Measurements from ENCODE around the gene ESRRB.

DNA sequence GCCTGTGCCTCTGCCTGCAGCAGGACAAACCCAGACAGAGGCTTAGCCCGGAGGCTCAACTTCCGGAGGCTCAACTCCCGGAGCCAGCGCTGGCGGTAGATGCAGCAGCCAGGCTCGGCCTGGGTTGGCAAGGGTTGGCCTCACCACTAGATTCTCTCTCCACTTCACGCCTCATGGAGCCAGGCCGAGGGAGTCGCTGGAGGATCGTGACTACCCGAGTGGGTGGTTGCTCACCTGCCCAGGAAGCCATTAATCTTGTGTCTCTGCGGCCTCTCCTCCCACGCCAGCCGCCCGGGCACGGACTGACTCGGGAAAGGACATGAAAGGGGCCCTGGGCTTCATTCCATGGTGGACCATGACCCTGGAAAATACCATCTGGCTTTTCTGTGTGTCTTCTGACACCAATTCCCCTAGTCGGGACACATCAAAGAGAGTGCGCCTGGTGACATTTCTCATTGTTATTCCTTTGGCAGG, 20.8 kb downstream of the ESRRB start:
- TF ChIP-seq, protein P1, sequence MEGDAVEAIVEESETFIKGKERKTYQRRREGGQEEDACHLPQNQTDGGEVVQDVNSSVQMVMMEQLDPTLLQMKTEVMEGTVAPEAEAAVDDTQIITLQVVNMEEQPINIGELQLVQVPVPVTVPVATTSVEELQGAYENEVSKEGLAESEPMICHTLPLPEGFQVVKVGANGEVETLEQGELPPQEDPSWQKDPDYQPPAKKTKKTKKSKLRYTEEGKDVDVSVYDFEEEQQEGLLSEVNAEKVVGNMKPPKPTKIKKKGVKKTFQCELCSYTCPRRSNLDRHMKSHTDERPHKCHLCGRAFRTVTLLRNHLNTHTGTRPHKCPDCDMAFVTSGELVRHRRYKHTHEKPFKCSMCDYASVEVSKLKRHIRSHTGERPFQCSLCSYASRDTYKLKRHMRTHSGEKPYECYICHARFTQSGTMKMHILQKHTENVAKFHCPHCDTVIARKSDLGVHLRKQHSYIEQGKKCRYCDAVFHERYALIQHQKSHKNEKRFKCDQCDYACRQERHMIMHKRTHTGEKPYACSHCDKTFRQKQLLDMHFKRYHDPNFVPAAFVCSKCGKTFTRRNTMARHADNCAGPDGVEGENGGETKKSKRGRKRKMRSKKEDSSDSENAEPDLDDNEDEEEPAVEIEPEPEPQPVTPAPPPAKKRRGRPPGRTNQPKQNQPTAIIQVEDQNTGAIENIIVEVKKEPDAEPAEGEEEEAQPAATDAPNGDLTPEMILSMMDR (IDR thresholded peaks at IDR 0.05), result no peak
- no peak for TF ChIP-seq TEAD4 (CRISPR knock-in tag; IDR thresholded peaks at IDR 0.05)
- TF ChIP-seq TCF7 (CRISPR knock-in tag; IDR thresholded peaks at IDR 0.05; ENCODE audit: low read depth), result no peak
- no peak for TF ChIP-seq CREB1 (CRISPR knock-in tag; IDR thresholded peaks at IDR 0.05)
- TF ChIP-seq SP1 (CRISPR knock-in tag; conservative IDR thresholded peaks at IDR 0.05), result no peak
- no peak for TF ChIP-seq CBFB (CRISPR knock-in tag; IDR thresholded peaks at IDR 0.05; ENCODE audit: low read depth)
- TF ChIP-seq ZNF423 (CRISPR knock-in tag; IDR thresholded peaks at IDR 0.05), result no peak
- no peak for TF ChIP-seq TEAD1 (CRISPR knock-in tag; IDR thresholded peaks at IDR 0.05)
- TF ChIP-seq NR2C2 (CRISPR knock-in tag; IDR thresholded peaks at IDR 0.05), result no peak
- TF ChIP-seq, protein P2, sequence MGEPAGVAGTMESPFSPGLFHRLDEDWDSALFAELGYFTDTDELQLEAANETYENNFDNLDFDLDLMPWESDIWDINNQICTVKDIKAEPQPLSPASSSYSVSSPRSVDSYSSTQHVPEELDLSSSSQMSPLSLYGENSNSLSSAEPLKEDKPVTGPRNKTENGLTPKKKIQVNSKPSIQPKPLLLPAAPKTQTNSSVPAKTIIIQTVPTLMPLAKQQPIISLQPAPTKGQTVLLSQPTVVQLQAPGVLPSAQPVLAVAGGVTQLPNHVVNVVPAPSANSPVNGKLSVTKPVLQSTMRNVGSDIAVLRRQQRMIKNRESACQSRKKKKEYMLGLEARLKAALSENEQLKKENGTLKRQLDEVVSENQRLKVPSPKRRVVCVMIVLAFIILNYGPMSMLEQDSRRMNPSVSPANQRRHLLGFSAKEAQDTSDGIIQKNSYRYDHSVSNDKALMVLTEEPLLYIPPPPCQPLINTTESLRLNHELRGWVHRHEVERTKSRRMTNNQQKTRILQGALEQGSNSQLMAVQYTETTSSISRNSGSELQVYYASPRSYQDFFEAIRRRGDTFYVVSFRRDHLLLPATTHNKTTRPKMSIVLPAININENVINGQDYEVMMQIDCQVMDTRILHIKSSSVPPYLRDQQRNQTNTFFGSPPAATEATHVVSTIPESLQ (CRISPR knock-in tag; IDR thresholded peaks at IDR 0.05), result no peak
- TF ChIP-seq, protein P3, sequence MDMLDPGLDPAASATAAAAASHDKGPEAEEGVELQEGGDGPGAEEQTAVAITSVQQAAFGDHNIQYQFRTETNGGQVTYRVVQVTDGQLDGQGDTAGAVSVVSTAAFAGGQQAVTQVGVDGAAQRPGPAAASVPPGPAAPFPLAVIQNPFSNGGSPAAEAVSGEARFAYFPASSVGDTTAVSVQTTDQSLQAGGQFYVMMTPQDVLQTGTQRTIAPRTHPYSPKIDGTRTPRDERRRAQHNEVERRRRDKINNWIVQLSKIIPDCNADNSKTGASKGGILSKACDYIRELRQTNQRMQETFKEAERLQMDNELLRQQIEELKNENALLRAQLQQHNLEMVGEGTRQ (CRISPR knock-in tag; IDR thresholded peaks at IDR 0.05), result no peak
- no peak for TF ChIP-seq GTF2I (CRISPR knock-in tag; conservative IDR thresholded peaks at IDR 0.05)
- TF ChIP-seq, protein P4, sequence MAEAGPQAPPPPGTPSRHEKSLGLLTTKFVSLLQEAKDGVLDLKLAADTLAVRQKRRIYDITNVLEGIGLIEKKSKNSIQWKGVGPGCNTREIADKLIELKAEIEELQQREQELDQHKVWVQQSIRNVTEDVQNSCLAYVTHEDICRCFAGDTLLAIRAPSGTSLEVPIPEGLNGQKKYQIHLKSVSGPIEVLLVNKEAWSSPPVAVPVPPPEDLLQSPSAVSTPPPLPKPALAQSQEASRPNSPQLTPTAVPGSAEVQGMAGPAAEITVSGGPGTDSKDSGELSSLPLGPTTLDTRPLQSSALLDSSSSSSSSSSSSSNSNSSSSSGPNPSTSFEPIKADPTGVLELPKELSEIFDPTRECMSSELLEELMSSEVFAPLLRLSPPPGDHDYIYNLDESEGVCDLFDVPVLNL (CRISPR knock-in tag; IDR thresholded peaks at IDR 0.05; ENCODE audit: borderline replicate concordance, low read depth), result no peak

Measured in WTC11 (cell line).